HG03064 (cell line): Measurements from ENCODE around the gene PSMD9.
"Not testable (repeated sequence)": the region's sequence is repeated elsewhere in the genome, so short reads cannot be mapped to it uniquely, and the experiment has no call there.

Experiments
- ATAC-seq: cut with Tn5 transposase; IDR thresholded peaks from one replicate; pipeline ENCODE4 v1.9.1; 2021; ENCODE audit warnings: low read depth; ENCODE audit not compliant: unreplicated experiment

The PSMD9 gene

DNA sequence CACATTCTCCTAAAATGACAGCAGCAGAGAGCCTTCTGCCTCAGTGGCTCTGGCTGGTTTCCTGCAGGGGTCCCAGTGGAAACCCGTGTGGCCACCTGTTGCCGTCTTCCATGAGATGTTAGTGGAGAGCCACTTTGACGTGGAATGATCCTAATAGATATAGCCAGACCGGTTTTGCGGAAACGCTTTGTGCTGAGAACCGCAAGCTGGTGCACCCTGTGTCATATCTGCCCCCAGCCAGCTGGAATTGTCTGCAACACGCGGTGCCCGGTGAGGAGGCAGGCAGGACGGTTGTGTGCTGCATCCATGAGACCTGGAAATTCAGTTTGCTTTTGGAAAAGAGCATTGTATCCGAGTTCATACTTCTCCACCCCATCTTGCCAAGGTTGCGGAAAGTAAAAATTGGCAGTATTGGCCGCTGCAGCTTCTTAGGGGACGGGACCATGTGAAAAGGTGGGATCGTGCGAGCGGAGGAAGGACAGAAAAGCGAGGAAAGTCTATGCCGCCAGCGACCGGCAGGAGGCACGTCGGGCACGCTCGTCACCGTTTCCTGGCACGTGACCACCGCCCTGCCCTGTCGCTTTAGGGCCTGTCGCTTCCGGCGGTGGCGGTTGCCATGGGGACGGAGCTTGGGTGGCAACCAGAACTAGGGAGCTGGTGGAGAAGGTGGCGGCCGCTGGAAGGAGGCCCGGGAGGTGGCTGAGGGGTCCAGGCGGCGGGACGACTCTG is 29.5 kb downstream of the PSMD9 start, which contains the start of gene CFAP251:
Gene CFAP251, plus strand, starts transcription at position 643 of the 729 bp plus-strand sequence. CDS start 2,714 bp downstream, outside the sequence.
- ATAC-seq, result peak; percentile 97

DNA sequence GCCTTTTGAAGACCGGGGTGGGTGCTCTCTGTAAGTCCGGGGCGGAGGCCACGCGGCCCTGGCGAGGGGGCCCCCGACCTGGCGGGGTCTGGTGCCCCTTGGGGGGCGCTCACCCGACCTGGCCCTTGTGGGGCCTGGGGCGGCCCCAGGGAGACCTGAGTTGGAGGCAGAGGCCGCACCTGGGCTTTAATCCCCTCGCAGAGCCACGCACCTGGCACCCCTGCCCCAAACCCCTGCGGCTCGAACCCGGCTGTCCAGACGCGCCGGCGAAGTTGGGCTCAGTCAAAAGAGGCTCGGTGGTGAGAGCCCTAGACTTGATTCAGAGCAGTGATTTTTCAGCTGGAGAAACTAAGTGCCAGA is 30.1 kb downstream of the PSMD9 start:
- ATAC-seq, result no peak

DNA sequence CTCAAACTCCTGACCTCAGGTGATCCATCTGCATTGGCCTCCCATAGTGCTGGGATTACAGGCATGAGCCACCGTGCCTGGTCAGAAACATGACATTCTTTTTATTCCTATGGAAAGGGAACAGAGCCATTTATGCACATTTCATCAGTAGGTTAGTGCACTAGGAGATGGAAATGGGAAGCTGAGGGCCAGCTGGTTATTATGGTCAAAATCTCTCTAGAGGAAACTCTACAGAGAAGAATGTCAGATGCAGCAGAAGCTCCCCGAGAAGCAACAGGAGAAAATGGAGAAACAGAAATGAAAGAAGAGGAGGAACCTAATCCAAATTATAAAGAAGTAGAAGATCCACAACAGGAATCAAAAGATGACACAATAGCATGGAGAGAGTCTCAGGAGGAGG is 32.5 kb downstream of the PSMD9 start:
- ATAC-seq, result no peak

DNA sequence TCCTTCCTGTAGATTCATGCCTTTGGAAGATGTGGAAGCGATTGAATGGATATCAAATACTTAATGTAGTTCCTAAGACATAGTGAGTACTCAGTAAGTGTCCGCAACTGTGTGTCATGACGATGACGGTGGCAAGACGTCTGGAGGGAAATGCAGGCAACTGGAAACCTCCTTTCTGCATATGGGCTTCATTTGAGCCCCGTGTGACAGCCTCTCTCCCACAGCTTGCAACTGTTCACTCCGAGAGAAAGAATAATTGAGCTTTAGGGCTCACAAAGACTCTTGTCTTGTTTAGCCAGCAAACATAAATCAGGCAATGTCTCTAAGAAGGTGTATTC is 36.7 kb downstream of the PSMD9 start:
- ATAC-seq, result no peak

DNA sequence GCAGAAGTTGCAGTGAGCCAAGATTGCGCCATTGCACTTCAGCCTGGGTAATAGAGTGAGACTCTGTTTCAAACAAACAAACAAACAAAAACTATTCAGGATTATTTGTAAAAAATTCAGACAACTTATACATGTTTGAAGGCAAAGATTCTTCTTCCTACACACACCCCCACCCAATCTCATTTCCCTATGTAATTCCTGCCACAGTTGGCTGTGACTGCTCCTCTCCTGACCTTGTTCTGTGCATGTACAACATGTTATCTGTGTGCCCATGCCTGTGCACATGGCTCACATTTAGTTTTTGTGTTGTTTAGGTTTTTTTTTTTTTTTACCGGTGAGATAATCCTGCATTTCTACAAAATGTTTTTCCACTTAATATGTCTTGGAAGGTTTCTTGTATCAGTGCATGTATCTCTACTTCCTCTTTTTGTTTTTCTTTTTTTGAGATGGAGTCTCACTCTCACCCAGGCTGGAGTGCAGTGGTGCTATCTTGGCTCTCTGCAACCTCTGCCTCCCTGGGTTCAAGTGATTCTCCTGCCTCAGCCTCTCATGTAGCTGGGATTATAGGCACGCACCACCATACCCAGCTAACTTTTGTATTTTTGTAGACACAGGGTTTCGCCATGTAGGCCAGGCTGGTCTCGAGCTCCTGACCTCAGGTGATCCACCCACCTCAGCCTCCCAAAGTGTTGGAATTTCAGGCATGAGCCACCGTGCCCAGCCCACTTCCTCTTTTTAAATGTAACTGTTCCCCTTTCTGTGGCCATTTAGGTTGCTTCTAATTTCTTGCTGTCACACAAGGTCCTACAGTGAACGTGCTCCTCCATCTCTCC is 38.5 kb downstream of the PSMD9 start:
- no peak for ATAC-seq

DNA sequence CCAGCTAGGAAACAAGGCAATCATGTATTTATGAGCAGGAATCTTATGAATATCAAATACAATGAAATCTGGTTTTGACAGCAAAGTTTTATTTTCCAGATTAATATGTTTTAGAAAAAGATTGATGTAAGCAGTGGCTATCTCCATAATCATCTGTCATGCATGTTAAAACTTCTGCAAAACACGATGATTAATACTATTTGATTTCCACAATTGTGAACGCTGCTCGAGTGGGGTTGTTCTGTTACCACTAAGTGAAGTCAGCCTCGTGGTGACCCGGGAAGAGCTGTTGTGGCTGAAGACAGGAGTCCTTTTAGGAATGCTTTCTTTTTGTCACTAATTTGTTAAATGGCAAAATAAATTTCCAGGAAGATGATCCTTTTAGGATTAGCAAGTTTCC is 39.2 kb downstream of the PSMD9 start:
- no peak for ATAC-seq

DNA sequence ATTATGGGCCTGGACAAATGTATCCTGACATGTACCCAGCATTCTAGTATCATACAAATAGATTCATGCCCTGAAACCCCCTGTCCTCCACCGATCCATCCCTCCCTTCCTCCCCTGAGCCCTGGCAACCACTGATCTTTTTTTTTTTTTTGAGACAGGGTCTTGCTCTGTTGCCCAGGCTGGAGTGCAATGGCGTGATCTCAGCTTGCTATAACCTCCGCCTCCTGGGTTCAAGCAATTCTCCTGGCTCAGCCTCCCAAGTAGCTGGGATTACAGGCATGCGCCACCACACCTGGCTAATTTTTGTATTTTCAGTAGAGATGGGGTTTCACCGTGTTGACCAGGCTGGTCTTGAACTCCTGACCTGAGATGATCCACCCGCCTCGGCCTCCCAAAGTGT is 41.0 kb downstream of the PSMD9 start:
- ATAC-seq, result not testable (repeated sequence)

DNA sequence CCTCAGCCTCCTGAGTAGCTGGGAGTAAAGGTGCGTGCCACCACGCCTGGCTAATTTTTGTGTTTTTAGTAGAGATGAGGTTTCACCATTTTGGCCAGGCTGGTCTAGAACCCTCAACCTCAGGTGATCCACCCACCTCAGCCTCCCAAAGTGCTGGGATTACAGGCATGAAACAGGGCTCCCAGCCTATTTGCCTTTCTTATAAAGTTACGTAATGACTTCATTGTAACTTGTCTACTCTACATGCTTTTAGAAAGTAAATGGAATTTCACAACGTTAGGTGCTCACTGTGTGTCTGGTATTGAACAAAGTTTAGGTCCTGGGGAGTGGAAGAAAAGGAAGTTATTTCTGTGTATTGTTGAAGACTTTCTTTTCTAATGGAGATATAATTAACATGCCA is 42.3 kb downstream of the PSMD9 start:
- ATAC-seq, result no peak

DNA sequence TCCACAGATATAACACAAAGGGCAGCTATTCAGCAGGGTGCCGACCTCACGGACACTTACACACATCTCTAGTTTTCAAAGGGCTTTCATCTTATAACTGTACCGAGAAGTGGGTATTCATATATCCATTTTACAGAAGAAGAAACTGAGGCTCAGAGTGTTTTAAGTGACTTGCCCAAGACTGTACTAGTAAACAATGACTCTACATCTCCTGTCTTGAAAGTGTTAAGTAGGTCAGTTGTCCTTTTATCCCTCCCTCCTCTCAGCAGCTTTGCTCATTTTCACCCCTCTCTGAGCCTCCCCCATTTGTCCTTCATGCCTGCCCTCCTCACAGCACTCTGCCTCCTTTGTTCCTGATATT is 43.6 kb downstream of the PSMD9 start:
- no peak for ATAC-seq

DNA sequence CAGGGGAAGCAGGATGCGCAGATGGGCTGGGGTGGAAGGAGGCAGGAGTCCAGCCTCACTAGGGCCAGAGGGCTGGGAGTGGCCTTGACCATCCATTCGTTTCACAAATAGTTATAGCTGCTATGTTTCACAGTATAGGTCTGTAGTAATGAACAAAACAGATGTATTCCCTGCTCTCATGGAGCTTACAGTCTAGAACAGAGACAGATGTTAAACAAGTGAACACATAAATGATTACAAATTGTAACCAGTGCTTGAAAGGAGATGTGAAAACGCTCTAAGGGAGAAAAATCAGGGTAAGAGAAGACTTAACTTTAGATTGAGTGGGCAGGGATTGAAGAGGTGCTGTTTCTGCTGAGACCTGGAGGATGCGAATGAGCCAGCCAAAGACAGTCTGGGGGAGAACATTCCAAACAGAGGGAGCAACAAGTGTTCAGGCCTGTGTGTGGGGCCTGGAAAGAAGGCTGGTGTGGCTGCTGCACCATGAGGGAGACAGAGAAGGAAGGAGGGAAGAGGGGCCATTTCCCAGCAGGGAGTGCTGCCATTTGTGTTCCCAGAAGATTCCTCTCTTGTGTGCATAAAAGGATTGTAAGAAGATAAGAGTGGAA is 44.4 kb downstream of the PSMD9 start:
- no peak for ATAC-seq

DNA sequence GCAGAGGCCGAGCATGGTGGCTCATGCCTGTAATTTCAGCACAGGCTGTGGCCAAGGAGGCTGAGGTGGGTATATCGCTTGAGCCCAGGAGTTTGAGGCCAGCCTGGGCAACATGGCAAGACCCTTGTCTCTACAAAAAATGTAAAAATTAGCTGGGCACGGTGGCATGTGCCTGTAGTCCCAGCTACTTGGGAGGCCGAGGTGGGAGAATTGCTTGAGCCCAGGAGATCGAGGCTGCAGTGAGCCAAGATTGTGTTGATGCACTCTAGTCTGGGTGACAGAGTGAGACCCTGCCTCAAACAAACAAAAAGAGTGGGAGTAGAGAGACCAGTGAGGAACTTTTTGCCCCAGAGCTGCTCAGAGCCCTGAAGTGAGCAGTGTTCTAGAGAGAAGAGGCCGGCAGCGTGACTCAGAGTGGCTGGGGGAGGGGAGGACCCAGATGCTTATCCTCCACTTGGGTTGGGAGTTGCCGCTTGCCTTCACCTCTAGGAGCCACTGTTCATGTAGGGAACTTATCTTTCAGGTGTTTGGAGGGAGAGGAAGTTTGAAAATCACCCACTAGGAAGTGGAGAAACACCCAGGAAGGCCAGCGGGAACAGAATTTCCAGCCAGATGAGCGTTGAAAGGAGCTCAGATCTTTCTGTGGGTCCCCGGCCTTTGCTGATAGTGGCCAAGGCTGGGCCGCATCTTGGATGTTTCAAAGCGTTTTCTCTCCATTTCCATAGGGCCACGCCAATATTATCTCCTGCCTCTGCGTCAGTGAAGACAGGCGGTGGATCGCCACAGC is 45.1 kb downstream of the PSMD9 start:
- no peak for ATAC-seq

DNA sequence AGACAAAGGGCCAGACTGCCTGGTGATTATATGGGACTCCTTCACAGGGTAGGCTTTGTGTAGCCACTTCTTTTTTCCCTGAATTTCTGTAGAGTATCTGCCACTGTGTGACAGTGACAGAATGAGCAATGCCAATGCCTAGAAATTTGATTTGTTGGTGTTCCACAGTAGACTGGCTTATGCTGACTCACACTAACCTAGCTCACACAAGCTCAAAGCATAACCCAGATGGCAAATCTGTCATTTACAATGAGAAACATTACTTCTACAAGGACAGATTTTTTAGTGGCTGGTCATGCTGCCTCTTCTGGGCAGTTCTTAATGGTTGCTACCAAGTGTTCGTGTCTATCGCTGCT is 45.7 kb downstream of the PSMD9 start:
- ATAC-seq, result no peak

DNA sequence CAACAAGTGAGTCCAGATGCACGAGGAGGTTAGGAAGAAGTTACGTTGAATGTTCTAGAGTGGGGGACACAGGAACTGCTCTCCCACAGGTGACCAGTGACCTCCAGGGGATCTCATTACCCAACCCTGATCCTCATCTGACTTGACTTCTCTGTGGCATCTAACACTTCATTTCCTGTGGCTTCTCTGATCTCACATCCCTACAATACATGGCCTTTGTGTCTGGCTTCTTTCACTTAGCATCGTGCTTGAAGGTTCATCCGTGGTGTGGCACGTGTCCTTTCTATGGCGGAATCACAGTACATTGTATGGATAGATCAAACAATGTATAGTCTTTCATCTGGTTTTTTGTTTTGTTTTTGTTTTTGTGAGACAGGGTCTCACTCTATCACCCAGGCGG is 49.1 kb downstream of the PSMD9 start:
- ATAC-seq, result no peak

DNA sequence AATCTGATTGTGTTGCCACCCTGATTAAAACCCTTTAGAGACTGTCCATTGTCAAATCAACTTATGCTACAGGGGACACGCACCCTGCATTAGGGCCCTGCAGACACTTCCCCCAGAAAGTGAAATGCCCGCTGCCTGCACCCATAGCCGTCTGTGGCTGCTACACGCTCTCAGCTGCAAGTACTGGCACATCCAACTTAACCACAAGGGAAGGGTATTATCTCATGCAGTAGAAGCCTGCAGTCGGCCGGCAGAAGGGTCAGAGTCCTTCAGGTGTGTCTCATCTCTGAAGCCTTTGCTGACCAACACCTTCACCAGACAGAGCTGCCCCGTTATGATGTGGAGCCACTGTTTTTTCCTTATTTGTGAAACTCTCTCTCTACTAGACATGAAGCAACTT is 50.6 kb downstream of the PSMD9 start:
- ATAC-seq, result no peak

DNA sequence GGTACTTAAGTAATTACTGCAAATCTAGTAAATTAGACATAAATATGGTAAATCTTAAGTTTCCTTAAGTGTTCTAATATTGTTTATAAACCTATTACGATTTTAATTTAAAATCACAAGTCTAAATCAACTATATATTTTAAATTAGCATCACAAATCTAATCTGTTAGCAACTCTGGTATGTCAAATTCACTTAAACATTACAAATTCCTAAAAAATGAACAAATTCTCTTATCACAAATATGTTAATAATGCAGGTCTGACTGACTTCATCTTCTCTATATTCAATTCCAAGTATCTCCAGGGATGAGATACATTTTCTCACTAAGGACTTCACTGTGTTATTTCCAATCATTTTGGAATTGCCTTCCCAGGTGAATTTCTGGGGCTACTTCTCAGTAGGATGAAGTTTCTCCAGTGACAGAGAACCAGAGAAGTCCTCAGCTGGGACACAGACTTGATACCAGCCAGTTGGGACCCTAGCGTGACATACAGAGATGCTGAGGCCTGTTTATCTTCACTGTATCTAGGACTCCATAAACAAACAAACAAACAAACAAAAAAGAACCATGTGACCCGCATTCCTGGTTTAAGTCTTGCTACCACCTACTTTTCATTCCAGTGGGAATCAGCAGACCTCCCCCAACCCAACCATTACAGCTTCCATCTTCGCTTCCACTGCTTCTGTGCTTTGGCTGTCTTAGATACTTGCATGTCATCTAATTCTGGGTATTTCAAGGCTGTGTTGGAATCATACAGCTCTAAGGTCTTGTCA is 51.6 kb downstream of the PSMD9 start:
- no peak for ATAC-seq

DNA sequence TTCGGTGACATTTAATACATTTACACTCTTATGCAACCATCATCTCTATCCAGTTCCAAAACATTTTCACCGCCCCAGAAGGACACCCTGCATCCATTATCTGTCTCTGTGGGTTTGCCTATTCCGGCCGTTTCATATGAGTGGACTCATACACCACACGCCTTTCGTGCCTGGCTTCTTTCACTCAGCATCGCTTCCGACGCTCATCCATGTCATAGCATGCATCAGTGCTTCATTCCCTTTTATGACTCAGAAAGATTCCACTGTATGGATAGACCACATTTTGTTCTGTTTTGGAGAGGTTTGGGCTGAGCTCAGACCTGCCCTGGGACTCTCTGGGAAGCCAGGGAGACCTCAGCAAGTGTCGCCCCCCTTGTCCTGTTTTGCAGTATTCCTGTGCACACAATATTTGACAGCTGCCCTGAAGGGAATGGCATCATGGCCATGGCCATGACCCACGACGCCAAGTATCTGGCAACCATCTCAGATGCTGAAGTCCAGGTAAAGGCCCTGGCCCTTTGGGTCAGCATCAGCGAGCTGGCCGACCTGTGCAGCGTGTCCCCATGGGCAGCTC is 53.6 kb downstream of the PSMD9 start:
- no peak for ATAC-seq

DNA sequence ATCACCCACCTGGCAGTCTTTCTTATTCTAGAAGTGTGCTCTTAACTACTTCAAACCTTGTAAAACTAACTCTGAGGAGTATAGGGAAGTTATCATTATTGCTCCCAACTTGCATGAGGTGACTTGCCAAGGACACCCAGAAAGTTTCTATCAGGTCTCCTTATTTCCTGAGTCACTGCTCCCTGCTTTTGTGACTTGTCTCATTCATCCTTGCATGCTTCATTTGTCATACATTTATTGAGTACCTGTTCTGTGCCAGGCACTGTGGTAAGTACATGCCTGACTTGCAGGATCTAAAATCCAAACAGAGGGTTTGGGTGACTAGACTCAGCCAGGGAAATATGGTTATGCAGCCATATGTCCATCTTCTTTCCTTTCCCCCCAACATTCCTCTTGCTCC is 55.3 kb downstream of the PSMD9 start:
- ATAC-seq, result no peak

DNA sequence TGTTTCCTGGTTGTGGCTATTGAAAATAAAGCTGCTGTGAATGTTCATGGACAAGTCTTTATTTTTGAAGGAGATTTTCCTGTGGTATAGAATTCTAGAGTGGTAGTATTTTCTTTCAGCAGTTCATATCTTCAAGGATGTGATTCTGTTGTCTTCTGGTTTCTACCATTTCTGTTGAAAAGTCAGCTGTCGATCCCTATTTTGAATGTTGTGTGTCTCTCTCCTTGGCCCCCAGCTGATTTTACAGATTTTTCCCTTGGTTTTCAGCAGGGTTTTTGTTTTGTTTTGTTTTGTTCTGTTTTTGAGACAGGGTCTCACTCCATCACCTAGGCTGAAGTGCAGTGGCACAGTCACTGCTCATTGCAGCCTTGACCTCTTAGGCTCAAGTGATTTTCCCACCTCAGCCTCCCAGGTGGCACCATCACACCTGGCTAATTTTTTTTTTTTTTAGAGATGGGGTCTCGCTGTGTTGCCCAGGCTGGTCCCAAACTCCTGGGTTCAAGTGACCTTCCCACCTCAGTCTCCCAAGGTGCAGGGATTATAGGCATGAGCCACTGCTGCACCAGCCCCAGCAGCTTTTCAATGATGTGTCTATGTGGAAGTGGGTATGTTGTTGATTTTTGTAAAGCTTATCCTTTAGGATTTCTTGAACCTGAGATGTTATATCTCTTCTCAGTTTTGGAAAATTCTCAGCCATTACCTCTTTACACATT is 57.9 kb downstream of the PSMD9 start:
- no peak for ATAC-seq

DNA sequence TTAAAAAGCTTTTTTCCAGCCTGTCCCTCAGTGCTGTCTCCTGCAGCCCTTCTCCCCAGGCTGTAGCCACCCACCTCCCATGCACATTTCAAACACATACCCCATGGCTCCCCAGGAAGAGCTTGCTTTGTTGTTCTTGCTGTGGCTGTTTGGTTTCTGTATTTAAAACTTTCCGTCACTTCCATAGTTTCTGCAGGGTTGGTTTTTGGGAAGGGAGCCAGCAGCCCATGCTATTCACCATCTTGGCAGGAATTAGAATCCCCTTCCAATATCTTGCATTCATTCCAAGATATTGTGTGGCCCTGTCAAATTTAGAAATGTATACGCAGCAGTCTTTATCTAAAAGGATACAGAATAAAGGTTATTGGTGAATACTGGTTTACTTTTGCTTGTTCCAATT is 59.4 kb downstream of the PSMD9 start:
- no peak for ATAC-seq
